ENCODE measurements around the gene NOXA1.

Gene NOXA1

GRCh38 chr9:137467161-137467581 lies 44.0 kb downstream of the NOXA1 start:
- Histone ChIP-seq H3K4me1 (ENCODE audit: control insufficient read depth, insufficient read depth, low read length) (no peaks in the 10 kb centered on the region), H3K9ac (ENCODE audit: low read length) (no peak overlapping the region), H3K4me3 (ENCODE audit: low read length) (no peak overlapping the region), H3K27ac (ENCODE audit: low read depth, low read length) (no peak overlapping the region), H3K36me3 (ENCODE audit: control insufficient read depth, insufficient read depth, low read length) (no peaks in the 10 kb centered on the region), H3K27me3 (ENCODE audit: control insufficient read depth, insufficient read depth, low read length) (no peaks in the 10 kb centered on the region)

GRCh38 chr9:137467896-137468295 lies 44.7 kb downstream of the NOXA1 start:
- H3K9ac ChIP-seq (ENCODE audit: low read length) = no peak overlapping the region
- H3K36me3 ChIP-seq (ENCODE audit: control insufficient read depth, insufficient read depth, low read length) = no peaks in the 10 kb centered on the region
- no peaks in the 10 kb centered on the region for H3K27me3 ChIP-seq (ENCODE audit: control insufficient read depth, insufficient read depth, low read length)
- no peak overlapping the region for H3K4me3 ChIP-seq (ENCODE audit: low read length)
- H3K27ac ChIP-seq (ENCODE audit: low read depth, low read length) = no peak overlapping the region
- no peaks in the 10 kb centered on the region for H3K4me1 ChIP-seq (ENCODE audit: control insufficient read depth, insufficient read depth, low read length)

GRCh38 chr9:137470785-137471184 lies 47.6 kb downstream of the NOXA1 start:
- Histone ChIP-seq H3K4me1 (ENCODE audit: control insufficient read depth, insufficient read depth, low read length) (no peaks in the 10 kb centered on the region), H3K9ac (ENCODE audit: low read length) (no peak overlapping the region), H3K27ac (ENCODE audit: low read depth, low read length) (no peak overlapping the region), H3K4me3 (ENCODE audit: low read length) (no peak overlapping the region), H3K27me3 (ENCODE audit: control insufficient read depth, insufficient read depth, low read length) (no peaks in the 10 kb centered on the region), H3K36me3 (ENCODE audit: control insufficient read depth, insufficient read depth, low read length) (no peaks in the 10 kb centered on the region)

GRCh38 chr9:137474271-137474670 lies 51.1 kb downstream of the NOXA1 start:
- Histone ChIP-seq H3K4me3 (ENCODE audit: low read length) (no peak overlapping the region), H3K27ac (ENCODE audit: low read depth, low read length) (no peak overlapping the region), H3K36me3 (ENCODE audit: control insufficient read depth, insufficient read depth, low read length) (no peaks in the 10 kb centered on the region), H3K27me3 (ENCODE audit: control insufficient read depth, insufficient read depth, low read length) (no peaks in the 10 kb centered on the region), H3K9ac (ENCODE audit: low read length) (no peak overlapping the region), H3K4me1 (ENCODE audit: control insufficient read depth, insufficient read depth, low read length) (no peaks in the 10 kb centered on the region)

- no peak overlapping the region for H3K4me3 ChIP-seq (ENCODE audit: low read length)
- no peak overlapping the region for H3K27ac ChIP-seq (ENCODE audit: low read depth, low read length)
- no peaks in the 10 kb centered on the region for H3K27me3 ChIP-seq (ENCODE audit: control insufficient read depth, insufficient read depth, low read length)
Observed at GRCh38 chr9:137475666-137476065, 52.5 kb downstream of the NOXA1 start.

GRCh38 chr9:137476856-137477255 lies 53.7 kb downstream of the NOXA1 start:
- H3K4me3 ChIP-seq (ENCODE audit: low read length) = no peak overlapping the region
- no peak overlapping the region for H3K27ac ChIP-seq (ENCODE audit: low read depth, low read length)
- no peaks in the 10 kb centered on the region for H3K27me3 ChIP-seq (ENCODE audit: control insufficient read depth, insufficient read depth, low read length)
- no peaks in the 10 kb centered on the region for H3K36me3 ChIP-seq (ENCODE audit: control insufficient read depth, insufficient read depth, low read length)
- no peak overlapping the region for H3K9ac ChIP-seq (ENCODE audit: low read length)
- H3K4me1 ChIP-seq (ENCODE audit: control insufficient read depth, insufficient read depth, low read length) = no peaks in the 10 kb centered on the region

More at GRCh38 chr9:137475666-137476065, 52.5 kb downstream of the NOXA1 start:
- Histone ChIP-seq H3K4me1 (ENCODE audit: control insufficient read depth, insufficient read depth, low read length) (no peaks in the 10 kb centered on the region), H3K9ac (ENCODE audit: low read length) (no peak overlapping the region), H3K36me3 (ENCODE audit: control insufficient read depth, insufficient read depth, low read length) (no peaks in the 10 kb centered on the region)

- Histone ChIP-seq H3K27me3 (ENCODE audit: control insufficient read depth, insufficient read depth, low read length) (no peaks in the 10 kb centered on the region), H3K9ac (ENCODE audit: low read length) (no peak overlapping the region), H3K4me1 (ENCODE audit: control insufficient read depth, insufficient read depth, low read length) (peaks cover 2% of the 10 kb centered on the region), H3K27ac (ENCODE audit: low read depth, low read length) (no peak overlapping the region), H3K36me3 (ENCODE audit: control insufficient read depth, insufficient read depth, low read length) (no peaks in the 10 kb centered on the region), H3K4me3 (ENCODE audit: low read length) (no peak overlapping the region)
Observed at GRCh38 chr9:137477778-137478612, 54.8 kb downstream of the NOXA1 start.

- Histone ChIP-seq H3K27ac (ENCODE audit: low read depth, low read length) (no peak overlapping the region), H3K4me1 (ENCODE audit: control insufficient read depth, insufficient read depth, low read length) (peaks cover 2% of the 10 kb centered on the region), H3K36me3 (ENCODE audit: control insufficient read depth, insufficient read depth, low read length) (no peaks in the 10 kb centered on the region), H3K27me3 (ENCODE audit: control insufficient read depth, insufficient read depth, low read length) (no peaks in the 10 kb centered on the region), H3K4me3 (ENCODE audit: low read length) (no peak overlapping the region), H3K9ac (ENCODE audit: low read length) (no peak overlapping the region)
Observed at GRCh38 chr9:137478613-137478961, 55.4 kb downstream of the NOXA1 start.

- Histone ChIP-seq H3K36me3 (ENCODE audit: control insufficient read depth, insufficient read depth, low read length) (no peaks in the 10 kb centered on the region), H3K9ac (ENCODE audit: low read length) (no peak overlapping the region), H3K27ac (ENCODE audit: low read depth, low read length) (no peak overlapping the region), H3K4me1 (ENCODE audit: control insufficient read depth, insufficient read depth, low read length) (peaks cover 2% of the 10 kb centered on the region), H3K4me3 (ENCODE audit: low read length) (no peak overlapping the region), H3K27me3 (ENCODE audit: control insufficient read depth, insufficient read depth, low read length) (no peaks in the 10 kb centered on the region)
Observed at GRCh38 chr9:137478962-137479861, 56.0 kb downstream of the NOXA1 start.

GRCh38 chr9:137479892-137480685 lies 56.9 kb downstream of the NOXA1 start:
- H3K27ac ChIP-seq (ENCODE audit: low read depth, low read length) = no peak overlapping the region
- H3K36me3 ChIP-seq (ENCODE audit: control insufficient read depth, insufficient read depth, low read length) = no peaks in the 10 kb centered on the region

GRCh38 chr9:137480686-137481683 lies 57.8 kb downstream of the NOXA1 start:
- no peak overlapping the region for H3K9ac ChIP-seq (ENCODE audit: low read length)
- H3K27me3 ChIP-seq (ENCODE audit: control insufficient read depth, insufficient read depth, low read length) = no peaks in the 10 kb centered on the region
- no peak overlapping the region for H3K4me3 ChIP-seq (ENCODE audit: low read length)
- H3K27ac ChIP-seq (ENCODE audit: low read depth, low read length) = no peak overlapping the region
- no peaks in the 10 kb centered on the region for H3K36me3 ChIP-seq (ENCODE audit: control insufficient read depth, insufficient read depth, low read length)
- H3K4me1 ChIP-seq (ENCODE audit: control insufficient read depth, insufficient read depth, low read length) = peaks cover 2% of the 10 kb centered on the region

More at GRCh38 chr9:137479892-137480685, 56.9 kb downstream of the NOXA1 start:
- Histone ChIP-seq H3K4me3 (ENCODE audit: low read length) (no peak overlapping the region), H3K9ac (ENCODE audit: low read length) (no peak overlapping the region), H3K27me3 (ENCODE audit: control insufficient read depth, insufficient read depth, low read length) (no peaks in the 10 kb centered on the region), H3K4me1 (ENCODE audit: control insufficient read depth, insufficient read depth, low read length) (peaks cover 2% of the 10 kb centered on the region)
